Loucy (cell line): ENCODE measurements around the gene KNDC1.

Source experiments
- CTCF ChIP-seq: fragments of 200-600 bp; sonication (generic); conservative IDR thresholded peaks from 2 replicates; pipeline ENCODE4 v1.5.1; 2014; ENCODE audit warnings: mild to moderate bottlenecking, antibody characterized with exemption, low read length
- EZH2phosphoT487 ChIP-seq: fragments of 200-600 bp; IDR thresholded peaks from 2 replicates; pipeline ENCODE4 v1.6.1; 2018; ENCODE audit warnings: antibody characterized with exemption, mild to moderate bottlenecking, moderate library complexity, borderline replicate concordance

GRCh38 chr10:133196221-133196915 is 36.3 kb downstream of the KNDC1 start:
- TF ChIP-seq CTCF (no peak), EZH2phosphoT487 (no peak)
